Stimulated activated CD8-positive, alpha-beta memory T cell treated with anti-CD3 and anti-CD28 coated beads, Interleukin-7, amount 100 ng/mL, for 1 hour (primary cell): ENCODE data around the gene S100Z.
"Not testable (repeated sequence)": the region's sequence is repeated elsewhere in the genome, so short reads cannot be mapped to it uniquely, and the experiment has no call there.

Source experiments
- DNase-seq, 2 donors: peaks; one replicate each; pipeline ENCODE4 v3.0.0-alpha.2; 2020; ENCODE audit warnings: low read depth in 2 of 2

S100Z gene

DNA sequence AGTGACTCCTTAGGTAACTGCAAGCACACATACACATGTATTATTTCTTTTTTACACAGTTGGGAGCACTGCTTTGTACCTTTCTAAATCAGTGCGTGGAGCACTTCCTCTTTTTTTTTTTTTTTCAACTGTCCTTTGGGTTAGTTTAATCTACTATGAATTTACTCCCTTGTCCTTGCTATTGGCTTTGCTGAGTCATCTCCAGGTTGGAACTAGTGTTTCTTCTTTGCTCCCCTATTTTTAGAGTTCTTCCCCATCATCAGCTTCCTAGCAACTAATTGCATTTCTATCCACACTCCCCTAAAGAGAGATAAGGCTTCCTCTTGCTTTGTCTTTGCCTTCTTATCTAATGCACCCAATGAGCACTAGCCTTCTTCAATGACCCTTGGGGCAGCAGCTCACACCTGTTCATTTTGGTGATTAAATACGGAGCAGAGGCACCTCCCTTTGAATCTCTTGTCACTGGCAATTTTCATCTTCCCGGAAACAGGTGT, 24.3 kb downstream of the S100Z start:
- DNase-seq, result no peak

GRCh38 chr5:76888733-76889300, 39.0 kb downstream of the S100Z start:
- DNase-seq, result no peak

DNA sequence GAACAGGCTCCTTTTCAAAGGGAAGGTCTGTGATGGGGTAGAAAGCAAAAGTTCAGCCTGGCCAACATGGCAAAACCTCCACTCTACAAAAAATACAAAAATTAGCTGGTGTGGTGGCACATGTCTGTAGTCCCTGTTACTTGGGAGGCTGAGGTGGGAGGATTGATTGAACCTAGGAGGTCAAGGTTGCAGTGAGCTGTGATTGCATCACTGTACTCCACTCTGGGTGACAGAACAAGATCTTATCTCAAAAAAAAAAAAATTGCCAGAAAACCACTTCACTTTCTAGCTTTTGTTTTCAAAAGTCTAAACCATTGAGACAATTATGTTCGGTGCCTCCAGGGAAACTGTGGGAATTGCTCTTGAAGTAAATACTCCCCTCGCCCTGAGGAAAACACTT, 43.5 kb downstream of the S100Z start:
- no peak for DNase-seq

DNA sequence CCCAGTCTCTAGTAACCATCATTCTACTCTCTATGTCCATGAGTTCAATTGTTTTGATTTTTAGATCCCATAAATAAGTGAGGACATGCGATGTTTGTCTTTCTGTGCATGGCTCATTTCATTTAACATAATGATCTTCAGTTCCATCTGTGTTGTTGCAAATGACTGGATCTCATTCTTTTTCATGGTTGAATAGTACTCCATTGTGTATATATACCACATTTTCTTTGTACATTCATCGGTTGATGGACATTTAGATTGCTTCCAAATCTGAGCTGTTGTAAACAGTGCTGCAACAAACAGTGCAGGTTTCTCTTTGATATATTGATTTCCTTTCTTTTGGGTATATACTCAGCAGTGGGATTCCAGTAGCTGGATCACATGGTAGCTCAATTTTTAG, 46.4 kb downstream of the S100Z start:
- no peak for DNase-seq

- DNase-seq, result no peak
Measured at GRCh38 chr5:76901522-76901921, 51.7 kb downstream of the S100Z start.

DNA sequence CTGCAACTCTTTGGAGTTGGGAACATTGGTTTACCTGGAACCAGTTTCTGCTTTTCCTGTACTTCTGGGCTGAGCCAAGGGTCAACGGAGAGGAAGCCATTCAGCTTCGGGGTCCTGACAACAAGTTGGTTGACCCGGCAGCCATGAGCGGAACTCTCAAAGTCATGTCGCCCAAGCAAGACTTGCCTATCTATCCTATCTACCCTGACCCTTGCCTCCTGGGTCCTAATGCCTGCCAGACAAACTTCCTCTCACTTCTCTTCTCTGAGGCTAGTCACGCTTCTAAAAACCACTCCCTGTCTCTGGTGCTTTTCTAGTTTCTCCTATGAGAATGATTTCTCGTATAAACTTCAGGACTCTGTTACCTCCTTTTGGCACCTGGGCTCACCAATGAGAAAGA, 58.4 kb downstream of the S100Z start:
- DNase-seq, result no peak

GRCh38 chr5:76910344-76910933, 60.6 kb downstream of the S100Z start:
- DNase-seq, result not testable (repeated sequence)

GRCh38 chr5:76914671-76915070, 64.9 kb downstream of the S100Z start:
- DNase-seq, result not testable (repeated sequence)

GRCh38 chr5:76918539-76918938, 68.7 kb downstream of the S100Z start:
- DNase-seq, result no peak

DNA sequence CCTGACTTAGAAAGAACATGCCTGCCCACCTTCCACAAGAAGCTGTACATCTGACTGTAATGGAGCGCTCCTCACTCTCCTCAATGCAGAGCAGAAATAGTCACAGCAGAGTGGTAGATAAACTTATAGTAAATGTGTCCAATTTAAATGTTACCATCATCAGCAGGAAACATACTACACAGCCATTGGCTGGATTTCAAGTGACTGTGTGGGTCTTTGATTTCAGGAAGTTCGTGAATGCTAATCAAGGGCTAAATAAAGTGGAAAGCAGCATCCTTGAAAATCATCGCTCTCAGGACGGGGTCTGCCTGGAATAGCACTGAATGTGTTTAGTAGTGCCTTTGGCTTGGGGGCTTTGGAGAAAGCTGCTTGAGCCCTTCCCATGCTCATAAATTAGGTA, 70.7 kb downstream of the S100Z start:
- no peak for DNase-seq

- DNase-seq, result no peak
Measured at GRCh38 chr5:76926329-76927105, 76.7 kb downstream of the S100Z start.

GRCh38 chr5:76927961-76928360, 78.1 kb downstream of the S100Z start:
- no peak for DNase-seq

DNA sequence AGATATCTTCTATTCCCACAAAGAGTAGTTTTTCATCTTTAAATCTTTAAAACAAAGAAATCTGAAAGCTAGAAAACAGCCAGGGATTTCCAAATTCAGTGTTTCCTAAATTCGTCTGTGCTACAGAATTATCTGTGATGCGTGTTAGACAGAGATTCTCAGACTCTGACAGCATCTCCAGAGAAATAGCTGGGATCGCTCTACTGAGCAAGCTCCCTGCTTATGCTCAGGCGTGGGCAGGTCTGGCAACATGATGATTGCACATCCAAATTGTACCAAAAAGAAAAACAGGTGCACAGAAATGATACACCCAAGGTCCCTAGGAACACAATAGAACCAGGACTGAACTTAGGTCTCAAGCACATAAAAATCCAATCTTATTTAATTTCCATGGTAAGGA, 80.3 kb downstream of the S100Z start:
- DNase-seq, result no peak

- DNase-seq, result no peak
Measured at GRCh38 chr5:76938177-76938576, 88.4 kb downstream of the S100Z start.

- DNase-seq, result no peak
Measured at GRCh38 chr5:76941000-76941399, 91.2 kb downstream of the S100Z start.

DNA sequence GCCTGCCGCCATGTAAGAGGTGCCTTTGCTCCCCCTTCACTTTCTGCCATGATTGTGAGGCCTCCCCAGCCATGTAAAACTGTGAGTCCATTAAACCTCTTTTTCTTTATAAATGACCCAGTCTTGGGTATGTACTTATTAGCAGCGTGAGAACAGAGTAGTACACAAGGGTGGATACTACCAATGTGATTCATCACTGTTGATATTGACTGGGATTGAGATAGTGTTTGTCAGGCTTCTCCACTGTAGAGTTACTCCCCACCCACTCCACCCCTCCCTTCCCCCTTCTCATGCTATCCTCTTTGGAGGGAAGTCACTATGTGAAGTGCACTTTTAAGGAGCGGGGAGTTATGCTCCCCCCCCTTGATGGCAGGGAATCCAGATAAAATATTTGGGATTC, 91.6 kb downstream of the S100Z start:
- DNase-seq, result no peak

DNA sequence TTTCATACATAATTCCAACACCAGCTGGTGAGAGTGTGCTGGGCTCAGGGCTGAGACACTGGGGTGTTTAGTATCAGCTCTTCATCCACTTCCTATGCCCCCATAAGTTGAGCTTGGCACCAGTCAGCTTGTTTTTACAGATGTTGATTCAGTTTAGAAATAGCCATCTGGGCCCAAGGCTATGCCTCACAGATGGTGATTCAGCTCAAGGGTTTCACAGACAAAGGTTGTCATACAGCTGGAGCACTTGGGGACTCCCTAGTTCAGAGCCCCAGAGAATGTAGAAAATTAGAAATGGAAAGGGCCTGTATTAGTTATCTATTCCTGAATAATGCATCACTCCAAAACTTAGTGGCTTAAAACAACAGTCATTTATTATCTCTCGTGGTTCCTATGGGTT, 92.8 kb downstream of the S100Z start:
- no peak for DNase-seq

- DNase-seq, result no peak
Measured at GRCh38 chr5:76943006-76943405, 93.2 kb downstream of the S100Z start.

GRCh38 chr5:76944638-76945037, 94.8 kb downstream of the S100Z start:
- no peak for DNase-seq

DNA sequence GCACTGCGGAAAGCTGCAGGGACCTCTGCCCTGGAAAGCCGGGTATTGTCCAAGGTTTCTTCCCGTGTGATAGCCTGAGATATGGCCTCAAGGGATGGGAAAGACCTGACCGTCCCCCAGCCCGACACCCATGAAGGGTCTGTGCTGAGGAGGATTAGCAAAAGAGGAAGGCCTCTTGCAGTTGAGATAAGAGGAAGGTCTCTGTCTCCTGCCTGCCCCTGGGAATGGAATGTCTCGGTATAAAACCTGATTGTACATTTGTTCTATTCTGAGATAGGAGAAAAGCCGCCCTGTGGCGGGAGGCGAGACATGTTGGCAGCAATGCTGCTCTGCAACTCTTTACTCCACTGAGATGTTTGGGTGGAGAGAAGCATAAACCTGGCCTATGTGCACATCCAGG, 95.4 kb downstream of the S100Z start:
- not testable (repeated sequence) for DNase-seq

GRCh38 chr5:76946090-76946489, 96.3 kb downstream of the S100Z start:
- DNase-seq, result no peak

DNA sequence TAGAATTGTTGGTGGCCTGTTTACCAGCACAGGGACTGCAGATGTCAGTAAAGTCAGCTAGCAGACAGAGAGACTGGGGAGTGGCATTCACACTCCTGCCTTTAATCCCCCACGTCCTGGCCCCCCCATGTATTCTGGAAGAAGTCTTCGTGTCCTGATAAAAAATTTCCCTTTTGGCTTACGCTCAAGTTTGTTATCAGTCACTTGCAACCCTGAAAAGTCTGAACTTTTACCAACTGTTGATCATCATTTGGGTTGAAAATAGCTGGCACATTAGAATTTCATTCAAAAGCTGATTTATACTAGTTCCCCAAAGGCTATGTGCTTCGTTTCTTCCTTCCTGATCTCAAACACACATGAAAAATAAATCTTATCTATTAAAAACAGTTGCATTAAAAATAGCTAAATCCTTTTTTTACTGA, 97.3 kb downstream of the S100Z start:
- no peak for DNase-seq
